ENCODE measurements around the gene ZNF213. TPM values are rescaled to one million over a fixed set of nuclear protein-coding genes. Genes with fewer than 3 reads are reported as not detected.
A peak's percentile ranks its signal among the peaks of the same experiment; 100 is the strongest.

Gene ZNF213
- total and polyA plus RNA-seq, 2 donors from 2014 or later, result 5.6 to 12.5 TPM

- no peak for FAIRE-seq
Observed at GRCh38 chr16:3115561-3115960, 19.3 kb upstream of the ZNF213 start.

GRCh38 chr16:3118204-3118790, 16.5 kb upstream of the ZNF213 start:
- no peak for TF ChIP-seq CTCF (IDR thresholded peaks at IDR 0.05; ENCODE audit: borderline replicate concordance, extremely low read depth, insufficient read depth)
- no peaks in the 10 kb centered on the region for H3K27me3 ChIP-seq (ENCODE audit: control insufficient read depth, insufficient read depth, low read length)
- H3K36me3 ChIP-seq (ENCODE audit: control insufficient read depth in 2 of 3, insufficient read depth in 3 of 3, low read length in 3 of 3), result peaks cover 2 to 7% (median 6%) of the 10 kb centered on the region in 3 donors
- no peaks in the 10 kb centered on the region for H3K9me3 ChIP-seq (ENCODE audit: control insufficient read depth in 2 of 3, insufficient read depth in 1 of 3, low read length in 3 of 3)
- H3K9ac ChIP-seq (ENCODE audit: low read length in 3 of 3), result no peak overlapping the region
- DNase-seq (no peak), FAIRE-seq (no peak)
- H3K4me1 ChIP-seq (ENCODE audit: control insufficient read depth in 2 of 3, insufficient read depth in 2 of 3, low read depth in 1 of 3, low read length in 3 of 3), result peaks cover 0 to 9% (median 6%) of the 10 kb centered on the region in 3 donors
- intact Hi-C loops (cut with DNase I), result loop anchor here (10.0 kb wide), 1 partner anchor 53 kb away; the partner anchor contains the start of gene IL32
- H3K4me3 ChIP-seq (ENCODE audit: low read length in 3 of 3), result no peak overlapping the region
- H3K27ac ChIP-seq (ENCODE audit: low read depth in 2 of 2, low read length in 2 of 2), result no peak overlapping the region

More at GRCh38 chr16:3115561-3115960, 19.3 kb upstream of the ZNF213 start:
- H3K9me3 ChIP-seq (ENCODE audit: control insufficient read depth in 2 of 3, insufficient read depth in 1 of 3, low read length in 3 of 3), result no peaks in the 10 kb centered on the region
- H3K4me3 ChIP-seq (ENCODE audit: low read length in 3 of 3), result no peak overlapping the region
- H3K4me1 ChIP-seq (ENCODE audit: control insufficient read depth in 2 of 3, insufficient read depth in 2 of 3, low read depth in 1 of 3, low read length in 3 of 3), result peaks cover 0 to 18% (median 11%) of the 10 kb centered on the region in 3 donors
- H3K9ac ChIP-seq (ENCODE audit: low read length in 3 of 3), result no peak overlapping the region
- H3K27ac ChIP-seq (ENCODE audit: low read depth in 2 of 2, low read length in 2 of 2), result no peak overlapping the region
- peaks cover 2 to 6% (median 5%) of the 10 kb centered on the region in 3 donors for H3K36me3 ChIP-seq (ENCODE audit: control insufficient read depth in 2 of 3, insufficient read depth in 3 of 3, low read length in 3 of 3)
- intact Hi-C loops (cut with DNase I), result loop anchor here (10.0 kb wide), 1 partner anchor 51 kb away; the partner anchor contains the start of gene IL32
- no peak for TF ChIP-seq CTCF (IDR thresholded peaks at IDR 0.05; ENCODE audit: borderline replicate concordance, extremely low read depth, insufficient read depth)
- no peaks in the 10 kb centered on the region for H3K27me3 ChIP-seq (ENCODE audit: control insufficient read depth, insufficient read depth, low read length)
- peak in 1 of 5 donors; percentile 65 for DNase-seq

GRCh38 chr16:3118846-3119245, 16.0 kb upstream of the ZNF213 start:
- intact Hi-C loops (cut with DNase I), result loop anchor here (10.0 kb wide), 1 partner anchor 54 kb away; the partner anchor contains the start of gene IL32
- no peak for FAIRE-seq
- no peak for TF ChIP-seq CTCF (IDR thresholded peaks at IDR 0.05; ENCODE audit: borderline replicate concordance, extremely low read depth, insufficient read depth)
- Histone ChIP-seq H3K27ac (ENCODE audit: low read depth in 2 of 2, low read length in 2 of 2) (no peak overlapping the region), H3K9ac (ENCODE audit: low read length in 3 of 3) (no peak overlapping the region), H3K36me3 (ENCODE audit: control insufficient read depth in 2 of 3, insufficient read depth in 3 of 3, low read length in 3 of 3) (peaks cover 2 to 7% (median 6%) of the 10 kb centered on the region in 3 donors), H3K9me3 (ENCODE audit: control insufficient read depth in 2 of 3, insufficient read depth in 1 of 3, low read length in 3 of 3) (no peaks in the 10 kb centered on the region), H3K4me1 (ENCODE audit: control insufficient read depth in 2 of 3, insufficient read depth in 2 of 3, low read depth in 1 of 3, low read length in 3 of 3) (peaks cover 0 to 8% (median 3%) of the 10 kb centered on the region in 3 donors), H3K27me3 (ENCODE audit: control insufficient read depth, insufficient read depth, low read length) (no peaks in the 10 kb centered on the region), H3K4me3 (ENCODE audit: low read length in 3 of 3) (no peak overlapping the region)
- DNase-seq, result no peak

All from kidney (tissue), 14 donors.